ENCODE measurements around the gene UROC1. TPM values are rescaled to one million over a fixed set of nuclear protein-coding genes. Genes with fewer than 3 reads are reported as not detected.

Gene UROC1
- total and polyA plus RNA-seq, 8 donors, result not detected

DNA sequence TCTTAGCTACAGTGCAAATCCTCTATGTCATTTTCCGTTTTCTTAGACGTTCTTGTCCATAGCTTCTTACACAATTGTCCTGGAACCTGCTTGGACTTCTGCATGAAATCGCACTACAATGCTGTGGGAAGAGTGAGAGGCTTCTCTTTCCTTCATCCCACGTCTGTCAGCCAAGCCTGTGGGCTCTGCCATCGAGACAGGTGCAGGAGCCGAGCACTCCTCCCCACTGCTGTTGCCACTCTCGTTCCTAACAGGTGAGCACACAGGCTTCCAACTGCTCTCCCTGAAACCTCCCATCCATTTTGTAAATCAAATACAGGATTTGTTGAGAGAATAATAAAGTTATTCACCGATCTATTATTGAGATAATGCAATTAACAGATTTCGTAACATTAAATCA lies 65.4 kb downstream of the UROC1 start:
- 88 to 94% (median 90%) methylated on average over 9 of the region's 9 CpGs for WGBS, 5 donors

DNA sequence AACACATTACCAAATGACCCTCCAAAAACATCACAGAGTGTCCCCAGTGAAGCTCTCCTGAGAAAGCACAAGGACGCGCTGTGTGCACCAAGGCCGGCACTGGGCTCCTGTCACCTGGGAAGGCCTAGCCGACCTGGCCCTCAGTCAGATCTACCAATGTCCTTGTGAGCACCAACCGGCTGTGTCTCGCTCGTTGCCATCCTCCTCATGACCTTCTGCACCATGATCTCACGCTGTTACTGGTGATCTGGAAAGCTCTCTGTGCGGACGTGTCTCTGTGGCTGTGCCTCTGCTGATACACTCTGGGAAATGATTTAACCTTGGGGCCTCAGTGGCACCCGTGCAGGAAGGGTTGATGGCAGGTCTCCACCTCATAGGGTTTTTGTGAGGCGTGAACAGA lies 66.1 kb downstream of the UROC1 start:
- DNase-seq, result peak in 1 of 2 donors; percentile 17

More for the DNA sequence above, 65.4 kb downstream of the UROC1 start:
- Histone ChIP-seq H3K27ac (no peak overlapping the region), H3K27me3 (no peaks in the 10 kb centered on the region), H3K4me3 (no peak overlapping the region), H3K9me3 (no peaks in the 10 kb centered on the region), H3K4me1 (peaks cover 0 to 10% (median 3%) of the 10 kb centered on the region in 4 donors), H3K36me3 (peaks cover 37 to 97% (median 92%) of the 10 kb centered on the region in 4 donors)
- DNase-seq, result no peak
- no peak for TF ChIP-seq POLR2A (IDR thresholded peaks at IDR 0.05)
- no peak for TF ChIP-seq EP300 (IDR thresholded peaks at IDR 0.05)
- TF ChIP-seq, protein P1, sequence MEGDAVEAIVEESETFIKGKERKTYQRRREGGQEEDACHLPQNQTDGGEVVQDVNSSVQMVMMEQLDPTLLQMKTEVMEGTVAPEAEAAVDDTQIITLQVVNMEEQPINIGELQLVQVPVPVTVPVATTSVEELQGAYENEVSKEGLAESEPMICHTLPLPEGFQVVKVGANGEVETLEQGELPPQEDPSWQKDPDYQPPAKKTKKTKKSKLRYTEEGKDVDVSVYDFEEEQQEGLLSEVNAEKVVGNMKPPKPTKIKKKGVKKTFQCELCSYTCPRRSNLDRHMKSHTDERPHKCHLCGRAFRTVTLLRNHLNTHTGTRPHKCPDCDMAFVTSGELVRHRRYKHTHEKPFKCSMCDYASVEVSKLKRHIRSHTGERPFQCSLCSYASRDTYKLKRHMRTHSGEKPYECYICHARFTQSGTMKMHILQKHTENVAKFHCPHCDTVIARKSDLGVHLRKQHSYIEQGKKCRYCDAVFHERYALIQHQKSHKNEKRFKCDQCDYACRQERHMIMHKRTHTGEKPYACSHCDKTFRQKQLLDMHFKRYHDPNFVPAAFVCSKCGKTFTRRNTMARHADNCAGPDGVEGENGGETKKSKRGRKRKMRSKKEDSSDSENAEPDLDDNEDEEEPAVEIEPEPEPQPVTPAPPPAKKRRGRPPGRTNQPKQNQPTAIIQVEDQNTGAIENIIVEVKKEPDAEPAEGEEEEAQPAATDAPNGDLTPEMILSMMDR (IDR thresholded peaks at IDR 0.05), result no peak
- intact Hi-C loops (cut with DNase I; ENCODE audit: low total_unique reads), result no loop called here

DNA sequence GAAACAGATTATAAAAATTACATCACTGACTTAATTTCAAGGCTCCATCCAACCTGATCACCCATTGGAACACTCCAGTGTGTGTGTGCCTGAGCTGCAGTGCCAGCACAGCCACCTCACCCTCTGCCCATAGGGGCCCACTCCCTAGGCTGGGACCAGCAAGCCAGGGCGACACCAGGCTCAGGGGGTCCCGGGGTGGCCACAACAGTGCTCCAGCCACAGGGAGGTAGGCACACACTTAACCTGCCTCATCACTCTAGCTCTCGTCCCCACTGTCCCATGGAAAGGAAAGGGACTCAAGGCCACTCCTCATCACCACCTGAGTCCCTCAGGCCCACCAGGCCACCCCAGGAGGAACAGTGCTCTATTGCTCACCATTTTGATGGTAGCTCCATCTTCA lies 66.8 kb downstream of the UROC1 start:
- 88 to 98% (median 96%) methylated on average over 2 to 3 of the region's 3 CpGs for WGBS, 5 donors
- Histone ChIP-seq H3K36me3 (peaks cover 27 to 84% (median 80%) of the 10 kb centered on the region in 4 donors), H3K27ac (no peak overlapping the region), H3K9me3 (no peaks in the 10 kb centered on the region), H3K4me3 (no peak overlapping the region), H3K27me3 (no peaks in the 10 kb centered on the region), H3K4me1 (peaks cover 0 to 11% (median 2%) of the 10 kb centered on the region in 4 donors)
- TF ChIP-seq POLR2A (IDR thresholded peaks at IDR 0.05) (no peak), EP300 (IDR thresholded peaks at IDR 0.05) (no peak)
- DNase-seq, result no peak
- intact Hi-C loops (cut with DNase I; ENCODE audit: low total_unique reads), result no loop called here

More for the DNA sequence above, 66.1 kb downstream of the UROC1 start:
- Histone ChIP-seq H3K36me3 (peaks cover 30 to 90% (median 85%) of the 10 kb centered on the region in 4 donors), H3K4me3 (no peak overlapping the region), H3K9me3 (no peaks in the 10 kb centered on the region), H3K4me1 (peaks cover 0 to 10% (median 3%) of the 10 kb centered on the region in 4 donors), H3K27me3 (no peaks in the 10 kb centered on the region), H3K27ac (no peak overlapping the region)
- intact Hi-C loops (cut with DNase I; ENCODE audit: low total_unique reads), result no loop called here
- 72 to 98% (median 91%) methylated on average over 10 to 12 of the region's 12 CpGs for WGBS, 5 donors
- no peak for TF ChIP-seq POLR2AphosphoS5 (IDR thresholded peaks at IDR 0.05)
- TF ChIP-seq, protein P1 (IDR thresholded peaks at IDR 0.05), result no peak
- no peak for TF ChIP-seq POLR2A (IDR thresholded peaks at IDR 0.05)

DNA sequence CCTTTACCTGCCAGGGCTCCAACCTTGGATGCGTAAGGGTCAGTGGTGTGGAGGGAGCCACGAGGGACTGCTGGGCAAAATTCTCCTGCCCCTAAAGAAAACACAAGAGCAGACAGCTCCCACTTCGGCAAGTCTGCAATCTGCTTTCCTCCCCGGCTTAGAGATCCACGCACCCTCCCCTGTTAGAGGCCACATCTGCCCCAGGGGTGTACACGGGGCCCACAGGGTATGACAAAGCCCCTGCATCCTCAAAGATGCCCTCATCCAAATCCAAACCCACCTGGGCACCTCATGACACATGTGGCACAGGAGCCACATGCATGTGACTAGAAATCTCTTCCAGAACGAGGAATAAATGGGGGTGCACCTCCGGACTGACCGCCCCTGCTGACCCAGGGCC lies 67.4 kb downstream of the UROC1 start:
- no peak for DNase-seq
- Histone ChIP-seq H3K4me3 (no peak overlapping the region), H3K9me3 (no peaks in the 10 kb centered on the region), H3K27ac (no peak overlapping the region), H3K27me3 (no peaks in the 10 kb centered on the region), H3K4me1 (peaks cover 0 to 14% (median 2%) of the 10 kb centered on the region in 4 donors), H3K36me3 (peaks cover 27 to 84% (median 79%) of the 10 kb centered on the region in 4 donors)
- WGBS, 5 donors, result 73 to 83% (median 81%) methylated on average over 9 of the region's 9 CpGs
- intact Hi-C loops (cut with DNase I; ENCODE audit: low total_unique reads), result no loop called here
- TF ChIP-seq POLR2A (IDR thresholded peaks at IDR 0.05), result no peak
- TF ChIP-seq POLR2AphosphoS5 (IDR thresholded peaks at IDR 0.05), result no peak
- TF ChIP-seq, protein P1 (IDR thresholded peaks at IDR 0.05), result no peak
- TF ChIP-seq EP300 (IDR thresholded peaks at IDR 0.05), result no peak

DNA sequence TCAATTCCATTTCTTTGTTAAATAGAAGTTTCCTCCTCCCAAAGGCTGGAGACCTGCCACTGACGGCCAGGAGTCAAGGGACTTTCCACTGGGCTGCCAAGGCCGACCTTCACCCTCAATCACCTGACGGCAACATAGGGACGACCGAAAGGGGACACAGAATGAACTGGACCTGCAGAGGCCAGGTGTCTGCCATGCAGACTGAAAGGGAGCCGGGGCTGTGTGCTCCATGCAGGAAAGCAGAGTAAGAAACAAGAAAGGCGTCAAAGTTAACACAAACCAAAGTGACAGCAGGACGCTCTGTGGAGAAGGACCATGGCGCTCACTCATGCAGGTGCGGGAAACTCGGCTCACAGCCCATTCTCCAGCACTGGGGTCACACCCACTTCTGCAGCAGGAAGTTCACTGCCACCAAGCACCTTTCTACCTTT lies 67.9 kb downstream of the UROC1 start:
- H3K4me3 ChIP-seq, result no peak overlapping the region
- no peaks in the 10 kb centered on the region for H3K27me3 ChIP-seq
- 77 to 88% (median 80%) methylated on average over 9 to 11 of the region's 11 CpGs for WGBS, 5 donors
- intact Hi-C loops (cut with DNase I; ENCODE audit: low total_unique reads), result no loop called here
- peak in 1 of 2 donors; percentile 25 for DNase-seq
- H3K36me3 ChIP-seq, result peaks cover 27 to 80% (median 75%) of the 10 kb centered on the region in 4 donors
- no peak overlapping the region for H3K27ac ChIP-seq
- TF ChIP-seq POLR2A (IDR thresholded peaks at IDR 0.05), result no peak
- no peak for TF ChIP-seq POLR2AphosphoS5 (IDR thresholded peaks at IDR 0.05)
- TF ChIP-seq EP300 (IDR thresholded peaks at IDR 0.05), result no peak
- TF ChIP-seq, protein P1 (IDR thresholded peaks at IDR 0.05), result no peak
- H3K9me3 ChIP-seq, result no peaks in the 10 kb centered on the region
- peaks cover 0 to 14% (median 2%) of the 10 kb centered on the region in 4 donors for H3K4me1 ChIP-seq

All from stomach (tissue), 9 donors.